Measurements from ENCODE around the gene PCED1A.
"Not testable (repeated sequence)": the region's sequence is repeated elsewhere in the genome, so short reads cannot be mapped to it uniquely, and the experiment has no call there.

The PCED1A gene

DNA sequence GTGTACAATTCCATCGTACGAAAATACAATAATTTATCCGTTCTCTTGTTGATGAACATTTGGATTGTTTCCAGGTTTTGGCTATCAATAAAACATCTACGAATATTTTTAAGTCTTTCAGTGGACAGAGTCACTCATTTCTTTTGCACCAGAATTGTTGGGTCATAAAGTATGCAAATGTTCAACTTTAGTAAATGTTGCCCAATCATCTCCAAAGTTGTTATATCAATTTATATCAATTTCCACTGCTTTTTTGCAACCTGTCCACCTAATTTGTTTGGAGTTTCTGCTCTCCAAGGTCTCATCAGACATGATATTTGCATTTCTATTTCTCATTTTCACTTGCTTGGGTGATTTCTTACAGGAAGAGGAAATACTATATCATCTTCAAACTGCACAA is 13.8 kb downstream of the PCED1A start:
- no peak for DNase-seq (ENCODE audit: low read depth)

GRCh38 chr20:2825761-2826160 is 14.7 kb downstream of the PCED1A start:
- DNase-seq (ENCODE audit: low read depth), result no peak

GRCh38 chr20:2822073-2822472 is 18.4 kb downstream of the PCED1A start:
- DNase-seq (ENCODE audit: low read depth), result no peak

DNA sequence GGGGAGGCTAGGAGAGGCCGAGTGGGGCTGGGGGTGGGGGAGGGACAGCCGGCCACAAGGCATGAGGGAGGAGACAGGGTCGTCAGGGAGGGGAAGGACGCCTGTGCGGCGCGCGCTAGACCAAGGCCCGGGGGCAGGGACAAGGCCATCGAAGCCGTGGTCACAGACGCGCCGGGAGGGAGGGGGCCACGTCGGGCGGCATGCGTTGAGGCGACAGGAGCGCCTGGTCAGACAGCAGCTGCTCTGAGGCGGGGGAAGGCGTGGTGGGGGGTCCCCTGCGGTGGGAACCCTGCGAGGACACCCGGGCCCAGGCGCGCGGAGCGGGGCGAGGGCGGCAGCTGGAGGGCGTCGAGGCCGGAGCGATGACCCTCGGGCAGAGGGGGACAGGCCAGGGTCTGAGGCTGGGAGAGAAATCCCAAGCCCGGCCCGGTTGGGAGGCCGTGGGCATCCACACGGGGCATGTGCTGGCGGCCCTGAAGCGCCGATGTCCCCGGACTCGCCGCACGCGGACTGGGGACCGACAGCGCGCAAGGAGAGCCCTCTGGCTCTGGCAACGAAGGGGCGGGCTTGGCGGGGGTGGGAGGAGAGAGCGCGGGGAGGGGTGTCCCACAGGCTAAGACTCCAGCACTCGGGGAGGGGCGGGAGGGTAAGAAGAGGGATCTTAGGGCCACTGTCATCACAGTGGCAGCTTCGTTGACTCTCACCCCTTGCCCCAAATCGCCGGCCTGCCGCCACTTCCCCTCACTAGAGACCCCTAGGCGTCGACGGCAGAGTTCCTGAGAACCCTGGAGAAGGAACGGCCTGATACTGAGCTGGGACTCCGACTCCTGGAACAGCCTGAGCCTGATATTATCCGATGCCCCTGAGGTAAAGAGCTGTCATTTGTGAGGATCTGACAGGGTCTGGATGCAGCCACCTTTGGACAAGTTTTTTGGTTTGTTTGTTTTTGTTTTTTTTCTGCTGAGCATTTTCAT is 19.3 kb downstream of the PCED1A start:
- no peak for DNase-seq (ENCODE audit: low read depth)

- no peak for DNase-seq (ENCODE audit: low read depth)
Observed at GRCh38 chr20:2820084-2820895, 20.2 kb downstream of the PCED1A start.

DNA sequence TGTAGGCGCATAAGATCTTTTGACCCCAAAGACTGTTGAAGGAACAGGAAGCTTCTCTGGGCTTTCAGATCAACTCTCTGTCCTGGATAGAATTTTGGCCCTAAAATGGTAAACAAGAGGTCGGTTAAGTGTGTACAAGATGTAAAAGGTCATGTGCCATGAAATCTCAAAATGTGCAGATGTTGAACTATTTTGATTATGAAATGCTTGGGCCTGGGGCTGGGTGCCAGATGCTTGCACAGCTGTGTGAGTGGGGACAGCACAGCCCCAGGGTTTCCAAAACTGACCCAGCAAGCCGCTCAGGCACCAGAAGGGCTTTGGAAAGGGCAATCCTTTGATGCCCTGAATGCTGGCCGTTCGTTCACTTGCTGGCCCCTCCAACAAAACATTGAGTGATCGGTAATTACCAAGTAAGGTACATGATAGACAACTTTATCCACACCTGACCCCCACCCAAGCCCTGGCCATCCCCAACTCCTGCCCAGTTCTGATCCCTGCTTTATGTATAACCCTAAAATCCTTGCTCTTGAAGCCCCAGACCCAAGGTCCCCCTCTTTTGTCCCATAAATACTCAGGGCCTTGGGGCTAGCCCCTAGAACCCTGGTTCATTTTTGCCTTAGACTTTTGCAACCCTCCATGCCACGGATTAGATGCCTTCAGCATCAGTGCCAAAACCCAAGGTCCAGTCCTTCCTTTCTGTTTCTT is 22.4 kb downstream of the PCED1A start:
- no peak for DNase-seq (ENCODE audit: low read depth)

DNA sequence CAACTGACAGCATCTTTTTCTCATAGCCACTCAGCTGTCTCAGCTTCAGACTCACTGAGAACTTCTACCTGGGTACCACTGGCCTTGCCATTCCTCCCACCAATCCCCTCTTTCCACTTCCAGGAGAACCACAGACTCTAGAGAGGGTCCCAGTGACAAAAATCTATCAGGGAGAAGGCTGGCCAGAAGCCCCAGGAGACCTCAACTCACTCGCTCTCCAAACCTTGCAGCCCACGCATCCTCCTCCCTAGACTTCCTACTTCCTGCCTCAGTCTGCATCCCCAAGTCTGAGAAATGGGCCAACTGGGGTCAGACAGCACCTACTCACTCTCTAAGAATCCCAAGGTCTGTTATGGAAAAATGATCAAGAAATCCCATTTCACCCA is 23.1 kb downstream of the PCED1A start:
- DNase-seq (ENCODE audit: low read depth), result no peak

DNA sequence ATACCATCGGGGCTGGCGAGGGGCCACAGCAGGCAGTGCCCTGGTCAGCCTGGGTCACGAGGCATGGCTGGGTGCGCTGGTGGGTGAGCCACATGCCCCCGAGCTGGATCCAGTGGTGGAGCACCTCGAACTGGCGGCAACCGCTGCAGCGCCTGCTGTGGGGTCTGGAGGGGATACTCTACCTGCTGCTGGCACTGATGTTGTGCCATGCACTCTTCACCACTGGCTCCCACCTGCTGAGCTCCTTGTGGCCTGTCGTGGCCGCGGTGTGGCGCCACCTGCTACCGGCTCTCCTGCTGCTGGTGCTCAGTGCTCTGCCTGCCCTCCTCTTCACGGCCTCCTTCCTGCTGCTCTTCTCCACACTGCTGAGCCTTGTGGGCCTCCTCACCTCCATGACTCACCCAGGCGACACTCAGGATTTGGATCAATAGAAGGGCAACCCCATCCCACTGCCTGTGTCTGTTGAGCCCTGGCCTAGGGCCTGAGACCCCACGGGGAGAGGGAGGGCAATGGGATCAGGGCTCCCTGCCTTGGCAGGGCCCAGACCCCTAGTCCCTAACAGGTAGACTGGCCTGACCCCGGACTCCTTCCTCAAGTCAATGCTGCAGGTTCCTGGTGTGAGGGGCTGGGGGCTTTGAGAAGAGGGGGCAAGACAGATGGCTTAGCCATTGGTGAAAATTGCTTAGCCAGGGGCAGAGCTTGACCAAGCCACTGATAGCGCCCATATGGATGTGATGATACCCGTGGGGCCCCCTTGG is 23.7 kb downstream of the PCED1A start:
- no peak for DNase-seq (ENCODE audit: low read depth)

- no peak for DNase-seq (ENCODE audit: low read depth)
Observed at GRCh38 chr20:2816030-2816582, 24.3 kb downstream of the PCED1A start, which contains the start of gene TMEM239. Gene TMEM239, plus strand, starts transcription at chr20:2816364. Its CDS starts 191 bp downstream, at chr20:2816555.

DNA sequence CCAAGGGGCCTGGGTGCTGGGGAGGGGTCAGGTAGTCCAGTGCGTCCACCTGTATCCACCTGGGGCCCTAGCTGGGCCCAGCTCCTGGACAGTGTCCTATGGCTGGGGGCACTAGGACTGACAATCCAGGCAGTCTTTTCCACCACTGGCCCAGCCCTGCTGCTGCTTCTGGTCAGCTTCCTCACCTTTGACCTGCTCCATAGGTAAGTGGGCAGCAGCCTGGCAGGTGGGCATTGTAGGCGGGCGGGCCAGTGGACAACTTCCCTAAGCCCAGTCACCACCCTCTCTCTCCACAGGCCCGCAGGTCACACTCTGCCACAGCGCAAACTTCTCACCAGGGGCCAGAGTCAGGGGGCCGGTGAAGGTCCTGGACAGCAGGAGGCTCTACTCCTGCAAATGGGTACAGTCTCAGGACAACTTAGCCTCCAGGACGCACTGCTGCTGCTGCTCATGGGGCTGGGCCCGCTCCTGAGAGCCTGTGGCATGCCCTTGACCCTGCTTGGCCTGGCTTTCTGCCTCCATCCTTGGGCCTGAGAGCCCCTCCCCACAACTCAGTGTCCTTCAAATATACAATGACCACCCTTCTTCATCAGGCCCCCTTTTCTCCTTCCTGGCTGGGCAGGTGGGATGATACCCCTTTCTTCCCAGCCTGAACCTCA is 25.1 kb downstream of the PCED1A start:
- DNase-seq (ENCODE audit: low read depth), result no peak

DNA sequence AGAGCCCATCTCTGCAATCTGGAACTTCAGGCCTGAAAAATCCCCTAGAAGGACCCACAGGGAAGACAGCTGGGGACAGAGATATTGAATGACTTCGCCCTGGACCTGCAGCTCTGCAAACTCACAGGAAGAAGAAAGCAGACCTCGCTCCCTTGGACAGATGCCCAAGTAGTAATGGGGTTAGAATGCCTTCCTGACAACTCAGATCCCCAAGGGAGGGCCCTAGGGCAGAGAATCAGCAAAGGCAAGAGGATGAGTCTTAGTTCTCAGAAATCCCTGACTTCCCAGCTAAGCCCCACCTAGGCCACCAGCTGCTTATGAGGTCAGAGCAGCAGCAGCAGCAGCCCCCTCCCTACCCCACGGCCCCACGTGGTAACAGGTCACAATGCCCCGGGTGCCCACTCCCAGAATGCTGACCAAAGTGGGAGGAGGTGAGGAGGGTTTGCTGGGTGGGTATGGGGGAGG is 25.8 kb downstream of the PCED1A start, which contains the start of gene C20orf141:
Gene C20orf141 (plus strand): TSS at position 401 of the 465 bp plus-strand sequence. CDS start 198 bp downstream, outside the sequence.
- DNase-seq (ENCODE audit: low read depth), result no peak

GRCh38 chr20:2814076-2814475 is 26.4 kb downstream of the PCED1A start:
- DNase-seq (ENCODE audit: low read depth), result no peak

GRCh38 chr20:2812189-2812588 is 28.3 kb downstream of the PCED1A start:
- DNase-seq (ENCODE audit: low read depth), result no peak

GRCh38 chr20:2809690-2810089 is 30.8 kb downstream of the PCED1A start:
- DNase-seq (ENCODE audit: low read depth), result no peak

GRCh38 chr20:2807929-2808328 is 32.5 kb downstream of the PCED1A start:
- not testable (repeated sequence) for DNase-seq (ENCODE audit: low read depth)

DNA sequence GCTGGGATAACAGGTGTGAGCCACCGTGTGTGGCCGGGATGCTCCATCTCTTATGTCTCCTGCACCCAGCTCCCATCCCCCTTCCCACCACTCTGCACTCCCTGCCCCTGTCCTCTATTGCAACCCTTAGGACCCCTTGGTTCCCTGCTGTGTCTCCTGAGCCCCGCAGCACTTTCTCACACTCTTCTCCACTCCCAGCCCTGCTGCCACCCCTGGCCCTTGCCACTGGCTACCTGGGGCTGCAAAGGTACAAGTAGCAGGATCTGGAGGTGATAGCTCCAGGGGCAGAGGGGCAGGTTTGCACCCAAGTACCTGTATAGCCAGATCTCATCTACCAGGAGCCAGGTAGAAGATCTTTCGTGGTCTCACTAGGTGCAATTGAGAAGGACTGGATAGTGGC is 33.4 kb downstream of the PCED1A start:
- DNase-seq (ENCODE audit: low read depth), result no peak

DNA sequence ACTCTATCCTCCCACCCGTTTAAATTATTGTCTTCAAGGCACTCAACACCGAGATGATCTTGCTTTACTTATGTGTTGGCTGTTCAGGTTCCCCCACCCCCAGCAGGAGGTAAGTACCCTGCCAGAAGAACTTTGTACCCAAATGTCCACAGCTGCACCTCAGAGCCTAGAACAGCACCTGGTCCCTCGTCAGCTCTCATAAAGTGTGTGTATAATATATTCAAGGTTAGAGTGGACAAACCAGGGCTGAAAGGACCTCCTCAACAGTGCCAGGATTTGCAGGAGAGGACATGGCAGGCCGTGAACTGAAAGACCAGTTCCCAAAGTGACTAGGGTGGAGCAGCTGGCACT is 34.1 kb downstream of the PCED1A start:
- no peak for DNase-seq (ENCODE audit: low read depth)

- no peak for DNase-seq (ENCODE audit: low read depth)
Observed at GRCh38 chr20:2805689-2806350, 34.6 kb downstream of the PCED1A start.

- DNase-seq (ENCODE audit: low read depth), result no peak
Observed at GRCh38 chr20:2804852-2805688, 35.4 kb downstream of the PCED1A start.

Measured in stimulated activated CD8-positive, alpha-beta memory T cell treated with anti-CD3 and anti-CD28 coated beads, Interleukin-15, amount 100 ng/mL, for 24 hours (primary cell).